Measurements from ENCODE around the gene TACR1.

TACR1 gene

DNA sequence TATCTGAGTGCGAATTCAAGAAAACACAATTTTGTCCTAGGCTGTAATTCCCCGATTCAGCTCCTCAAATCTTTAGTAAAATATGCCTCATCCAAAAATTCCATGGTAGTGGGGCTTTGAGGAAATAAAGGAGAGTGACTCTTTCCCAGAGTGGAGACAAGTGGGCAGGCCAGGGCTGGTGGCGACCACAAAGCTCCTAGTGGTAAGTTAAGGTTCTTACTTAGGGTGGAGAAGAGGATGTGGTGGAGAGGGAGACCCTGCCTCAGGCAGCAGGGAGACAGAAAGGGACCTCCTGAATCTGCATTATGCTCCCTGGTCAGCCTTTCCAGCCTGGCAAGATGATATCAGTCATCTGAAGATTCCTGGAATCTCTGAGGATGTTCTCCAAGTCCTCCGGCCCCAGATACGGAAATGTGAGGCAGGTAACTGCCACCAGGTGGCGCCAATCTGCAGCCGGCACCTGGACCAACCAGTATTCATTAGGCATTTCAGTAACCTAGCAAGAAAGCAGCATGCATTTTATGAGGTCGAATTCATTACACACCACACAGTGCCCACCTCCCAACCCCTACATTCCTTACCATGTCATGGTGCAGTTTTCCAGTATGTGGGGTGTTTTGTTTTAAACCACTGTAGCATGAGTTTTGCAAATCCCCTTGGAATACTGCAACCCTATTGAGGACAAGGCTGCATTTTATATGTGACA is 134.5 kb downstream of the TACR1 start:
- TF ChIP-seq RAD21 (IDR thresholded peaks at IDR 0.05; ENCODE audit: low read depth) (peak; percentile 67), TEAD4 (IDR thresholded peaks at IDR 0.05) (peak; percentile 35), ZBTB7A (IDR thresholded peaks at IDR 0.05; ENCODE audit: low read depth) (no peak)

DNA sequence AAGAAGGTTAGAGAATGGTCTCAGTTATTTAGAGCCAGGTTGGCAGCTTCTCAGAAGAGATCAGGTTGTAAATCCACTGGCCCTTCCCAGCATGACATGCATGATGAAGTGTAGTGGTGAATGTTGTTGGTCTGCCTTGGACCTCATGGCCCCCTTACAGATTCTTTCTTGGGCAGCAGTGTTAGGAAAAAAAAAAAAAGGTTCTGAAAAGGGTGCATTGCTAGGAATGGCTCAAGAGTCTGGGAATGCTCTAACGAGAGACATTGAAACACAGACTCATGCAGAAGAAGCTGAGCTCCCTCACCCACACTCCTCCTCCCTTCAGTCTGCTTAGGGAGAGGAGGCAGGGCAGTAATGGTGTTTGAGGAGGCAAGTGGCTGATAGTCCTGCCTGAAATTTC is 135.4 kb downstream of the TACR1 start:
- no peak for TF ChIP-seq EGR1 (IDR thresholded peaks at IDR 0.05)
- TF ChIP-seq NFIC (IDR thresholded peaks at IDR 0.05): no peak
- no peak for TF ChIP-seq ZBTB7A (IDR thresholded peaks at IDR 0.05; ENCODE audit: low read depth)
- TF ChIP-seq CREB1 (IDR thresholded peaks at IDR 0.05; ENCODE audit: low read depth): no peak
- TF ChIP-seq YY1 (IDR thresholded peaks at IDR 0.05; ENCODE audit: low read depth): no peak
- TF ChIP-seq TCF12 (IDR thresholded peaks at IDR 0.05; ENCODE audit: low read depth): no peak
- no peak for TF ChIP-seq TAF1 (IDR thresholded peaks at IDR 0.05; ENCODE audit: low read depth)
- TF ChIP-seq RAD21 (IDR thresholded peaks at IDR 0.05; ENCODE audit: low read depth): no peak
- TF ChIP-seq, protein P1, sequence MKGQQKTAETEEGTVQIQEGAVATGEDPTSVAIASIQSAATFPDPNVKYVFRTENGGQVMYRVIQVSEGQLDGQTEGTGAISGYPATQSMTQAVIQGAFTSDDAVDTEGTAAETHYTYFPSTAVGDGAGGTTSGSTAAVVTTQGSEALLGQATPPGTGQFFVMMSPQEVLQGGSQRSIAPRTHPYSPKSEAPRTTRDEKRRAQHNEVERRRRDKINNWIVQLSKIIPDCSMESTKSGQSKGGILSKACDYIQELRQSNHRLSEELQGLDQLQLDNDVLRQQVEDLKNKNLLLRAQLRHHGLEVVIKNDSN (IDR thresholded peaks at IDR 0.05): no peak
- TF ChIP-seq EP300 (IDR thresholded peaks at IDR 0.05; ENCODE audit: borderline replicate concordance): no peak
- TF ChIP-seq, protein P2, sequence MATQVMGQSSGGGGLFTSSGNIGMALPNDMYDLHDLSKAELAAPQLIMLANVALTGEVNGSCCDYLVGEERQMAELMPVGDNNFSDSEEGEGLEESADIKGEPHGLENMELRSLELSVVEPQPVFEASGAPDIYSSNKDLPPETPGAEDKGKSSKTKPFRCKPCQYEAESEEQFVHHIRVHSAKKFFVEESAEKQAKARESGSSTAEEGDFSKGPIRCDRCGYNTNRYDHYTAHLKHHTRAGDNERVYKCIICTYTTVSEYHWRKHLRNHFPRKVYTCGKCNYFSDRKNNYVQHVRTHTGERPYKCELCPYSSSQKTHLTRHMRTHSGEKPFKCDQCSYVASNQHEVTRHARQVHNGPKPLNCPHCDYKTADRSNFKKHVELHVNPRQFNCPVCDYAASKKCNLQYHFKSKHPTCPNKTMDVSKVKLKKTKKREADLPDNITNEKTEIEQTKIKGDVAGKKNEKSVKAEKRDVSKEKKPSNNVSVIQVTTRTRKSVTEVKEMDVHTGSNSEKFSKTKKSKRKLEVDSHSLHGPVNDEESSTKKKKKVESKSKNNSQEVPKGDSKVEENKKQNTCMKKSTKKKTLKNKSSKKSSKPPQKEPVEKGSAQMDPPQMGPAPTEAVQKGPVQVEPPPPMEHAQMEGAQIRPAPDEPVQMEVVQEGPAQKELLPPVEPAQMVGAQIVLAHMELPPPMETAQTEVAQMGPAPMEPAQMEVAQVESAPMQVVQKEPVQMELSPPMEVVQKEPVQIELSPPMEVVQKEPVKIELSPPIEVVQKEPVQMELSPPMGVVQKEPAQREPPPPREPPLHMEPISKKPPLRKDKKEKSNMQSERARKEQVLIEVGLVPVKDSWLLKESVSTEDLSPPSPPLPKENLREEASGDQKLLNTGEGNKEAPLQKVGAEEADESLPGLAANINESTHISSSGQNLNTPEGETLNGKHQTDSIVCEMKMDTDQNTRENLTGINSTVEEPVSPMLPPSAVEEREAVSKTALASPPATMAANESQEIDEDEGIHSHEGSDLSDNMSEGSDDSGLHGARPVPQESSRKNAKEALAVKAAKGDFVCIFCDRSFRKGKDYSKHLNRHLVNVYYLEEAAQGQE (IDR thresholded peaks at IDR 0.05; ENCODE audit: low read depth): no peak
- TF ChIP-seq FOXM1 (IDR thresholded peaks at IDR 0.05; ENCODE audit: borderline replicate concordance, low read depth): no peak
- TF ChIP-seq, protein P3, sequence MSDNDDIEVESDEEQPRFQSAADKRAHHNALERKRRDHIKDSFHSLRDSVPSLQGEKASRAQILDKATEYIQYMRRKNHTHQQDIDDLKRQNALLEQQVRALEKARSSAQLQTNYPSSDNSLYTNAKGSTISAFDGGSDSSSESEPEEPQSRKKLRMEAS (IDR thresholded peaks at IDR 0.05): no peak
- no peak for TF ChIP-seq TEAD4 (IDR thresholded peaks at IDR 0.05)
- TF ChIP-seq CEBPB (IDR thresholded peaks at IDR 0.05): no peak

DNA sequence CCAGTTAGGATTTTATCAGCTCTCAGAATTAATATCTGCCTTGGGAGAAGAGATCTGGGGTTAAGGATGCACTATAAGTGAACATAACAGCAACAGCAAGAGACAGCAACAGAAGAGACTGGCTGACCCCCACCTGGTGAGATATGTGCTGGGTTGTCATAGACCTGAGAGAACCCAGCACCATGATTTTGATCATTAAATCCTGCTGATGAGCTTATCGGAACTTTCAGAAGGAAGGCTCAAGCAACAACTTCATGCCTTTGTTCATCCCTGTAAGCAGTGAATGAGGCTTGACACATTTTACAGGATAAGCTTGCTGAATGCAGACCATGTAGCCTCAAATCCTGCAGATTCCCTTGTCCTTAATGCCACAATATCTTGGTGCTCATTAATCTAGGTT is 140.9 kb downstream of the TACR1 start:
- no peak for TF ChIP-seq YY1 (IDR thresholded peaks at IDR 0.05; ENCODE audit: low read depth)
- TF ChIP-seq EP300 (IDR thresholded peaks at IDR 0.05; ENCODE audit: borderline replicate concordance): no peak
- TF ChIP-seq TEAD4 (IDR thresholded peaks at IDR 0.05): no peak
- TF ChIP-seq, protein P2 (IDR thresholded peaks at IDR 0.05; ENCODE audit: low read depth): no peak
- TF ChIP-seq TAF1 (IDR thresholded peaks at IDR 0.05; ENCODE audit: low read depth): no peak
- no peak for TF ChIP-seq FOXM1 (IDR thresholded peaks at IDR 0.05; ENCODE audit: borderline replicate concordance, low read depth)
- no peak for TF ChIP-seq TCF12 (IDR thresholded peaks at IDR 0.05; ENCODE audit: low read depth)
- TF ChIP-seq CREB1 (IDR thresholded peaks at IDR 0.05; ENCODE audit: low read depth): no peak
- TF ChIP-seq EGR1 (IDR thresholded peaks at IDR 0.05): no peak
- TF ChIP-seq ZBTB7A (IDR thresholded peaks at IDR 0.05; ENCODE audit: low read depth): no peak
- no peak for TF ChIP-seq CEBPB (IDR thresholded peaks at IDR 0.05)
- TF ChIP-seq, protein P1 (IDR thresholded peaks at IDR 0.05): no peak
- no peak for TF ChIP-seq NFIC (IDR thresholded peaks at IDR 0.05)
- TF ChIP-seq, protein P3 (IDR thresholded peaks at IDR 0.05): no peak

DNA sequence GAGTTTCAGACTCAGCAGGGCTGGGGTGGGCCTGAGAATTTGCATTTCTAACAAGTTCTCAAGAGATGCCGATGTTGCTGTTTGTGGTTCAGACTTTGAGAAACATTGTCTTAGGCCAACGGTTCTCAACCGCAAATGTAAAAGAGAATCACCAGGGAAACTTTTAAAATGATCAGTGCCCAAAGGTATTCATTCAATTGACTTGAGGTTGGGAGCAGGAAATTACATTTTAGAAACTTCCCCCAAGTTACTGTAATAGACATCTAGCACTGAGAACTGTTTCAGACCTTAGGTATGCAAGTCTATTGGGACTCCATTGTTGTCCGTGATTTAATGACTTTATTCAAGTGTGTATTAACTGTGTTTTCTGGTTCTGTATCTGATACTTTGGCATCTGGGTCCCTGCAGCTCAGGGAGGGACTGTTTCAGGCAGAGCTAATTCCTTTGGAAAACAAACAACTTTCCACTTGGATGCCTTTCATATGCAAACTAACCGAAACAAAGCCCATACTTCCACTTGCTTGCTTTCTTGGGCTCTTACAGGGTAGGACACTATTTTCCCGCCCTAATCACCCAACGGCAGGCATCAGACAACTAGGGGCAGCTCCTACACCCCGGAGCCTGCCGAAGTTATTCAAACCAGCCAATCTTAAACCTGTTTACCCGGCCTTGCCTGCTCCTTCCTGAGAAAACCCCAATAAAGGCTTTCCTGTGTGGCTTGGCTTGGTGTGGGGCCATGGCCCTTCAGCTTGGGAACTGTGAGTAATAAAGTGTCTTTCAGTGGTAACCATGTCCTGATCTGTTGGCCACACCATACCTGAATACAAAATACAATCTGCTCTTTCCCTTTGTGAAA is 143.3 kb downstream of the TACR1 start:
- no peak for TF ChIP-seq EP300 (IDR thresholded peaks at IDR 0.05; ENCODE audit: borderline replicate concordance)

DNA sequence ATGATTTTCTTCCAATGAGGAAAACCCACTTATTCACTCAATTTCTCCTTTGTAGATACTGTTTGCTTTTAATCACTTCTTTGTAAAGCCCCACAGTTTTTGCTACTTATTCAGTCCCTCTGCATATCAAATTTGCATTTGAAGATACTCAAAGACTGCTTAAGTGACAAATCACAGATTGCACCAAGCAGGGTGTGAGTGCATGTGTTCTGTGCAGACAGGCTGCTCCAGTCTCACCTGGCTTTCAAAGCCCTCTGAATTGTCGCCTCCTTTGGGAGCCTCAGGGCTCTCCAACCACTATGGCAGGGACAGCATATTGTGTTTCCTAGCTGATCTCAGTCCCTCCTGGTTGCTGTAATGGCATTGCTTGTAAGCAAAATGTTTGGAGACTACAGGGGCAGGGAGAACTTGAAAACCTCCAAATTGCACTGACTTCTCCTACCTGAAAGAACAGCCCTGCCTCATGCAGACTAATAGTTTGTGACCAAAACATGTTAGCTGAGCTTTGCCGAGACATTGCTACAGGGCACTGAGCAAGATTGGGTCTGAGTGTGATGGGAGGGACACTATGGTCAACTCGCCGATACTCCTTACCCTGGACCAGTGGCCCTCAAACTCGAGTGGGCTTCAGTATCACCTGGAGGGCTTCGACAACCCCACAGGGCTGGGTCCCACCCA is 144.0 kb downstream of the TACR1 start:
- TF ChIP-seq YY1 (IDR thresholded peaks at IDR 0.05; ENCODE audit: low read depth): no peak
- TF ChIP-seq, protein P1 (IDR thresholded peaks at IDR 0.05): no peak
- no peak for TF ChIP-seq RAD21 (IDR thresholded peaks at IDR 0.05; ENCODE audit: low read depth)
- TF ChIP-seq CEBPB (IDR thresholded peaks at IDR 0.05): no peak
- TF ChIP-seq FOXM1 (IDR thresholded peaks at IDR 0.05; ENCODE audit: borderline replicate concordance, low read depth): no peak
- no peak for TF ChIP-seq CREB1 (IDR thresholded peaks at IDR 0.05; ENCODE audit: low read depth)
